NCI-H345 (cell line): ENCODE measurements around the gene MROH2B.

Experiments
- DNase-seq: peaks from one replicate; lab custom pipeline; 2025; lab: John Stamatoyannopoulos, UW

Gene MROH2B

DNA sequence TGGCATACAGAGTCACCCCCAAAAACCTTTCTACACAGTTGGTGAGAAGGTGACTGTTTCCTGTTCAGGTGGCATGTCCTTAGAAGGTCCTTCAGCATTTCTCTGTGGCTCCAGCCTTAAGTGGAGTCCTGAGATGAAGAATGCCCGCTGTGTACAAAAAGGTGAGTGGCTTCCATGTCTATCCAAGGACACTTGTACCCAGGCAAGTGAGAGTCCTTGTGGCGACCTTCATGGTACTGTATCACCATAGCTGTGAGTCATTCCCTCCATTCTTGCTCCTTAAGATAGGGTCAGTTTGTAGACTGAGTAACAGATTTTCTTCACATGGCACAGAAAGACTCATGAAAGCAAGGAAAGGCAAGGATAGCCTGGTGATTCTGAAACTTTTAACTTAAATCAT, 98.7 kb downstream of the MROH2B start:
- no peak for DNase-seq

DNA sequence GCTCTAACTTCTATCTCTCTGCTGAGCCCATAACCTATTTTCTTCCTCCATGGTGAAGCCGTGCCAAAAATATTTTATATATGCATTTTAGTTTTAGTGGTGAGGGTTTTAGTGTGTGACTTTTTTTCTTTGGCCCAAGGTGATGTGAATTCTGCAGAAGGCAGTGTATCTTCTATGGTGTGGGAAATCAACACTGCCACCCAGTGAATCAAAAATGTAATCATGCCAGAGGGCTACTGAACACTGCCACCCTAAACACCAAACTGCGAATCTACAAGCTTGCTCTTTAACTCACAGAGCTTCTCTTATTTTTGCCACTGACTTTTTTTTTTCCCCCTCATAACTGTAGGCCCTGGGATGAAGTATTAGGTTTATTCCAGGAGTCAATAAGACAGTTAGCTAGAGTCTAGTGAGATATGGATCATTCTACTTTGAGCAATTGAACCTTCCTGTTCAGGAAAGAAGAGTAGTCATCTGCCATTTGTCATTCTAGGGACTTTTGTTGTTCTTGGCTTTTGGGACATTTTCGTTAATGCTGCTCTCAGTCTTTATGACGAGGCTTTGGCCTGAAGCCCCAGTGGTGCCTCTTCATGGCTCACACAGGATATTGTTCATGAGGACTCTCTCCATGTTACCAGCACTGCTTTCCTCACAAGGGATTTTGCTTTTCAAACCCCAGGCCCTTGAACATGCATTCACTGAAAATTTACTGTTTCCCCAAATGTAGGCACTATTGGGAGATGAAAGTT, 108.8 kb downstream of the MROH2B start:
- no peak for DNase-seq

DNA sequence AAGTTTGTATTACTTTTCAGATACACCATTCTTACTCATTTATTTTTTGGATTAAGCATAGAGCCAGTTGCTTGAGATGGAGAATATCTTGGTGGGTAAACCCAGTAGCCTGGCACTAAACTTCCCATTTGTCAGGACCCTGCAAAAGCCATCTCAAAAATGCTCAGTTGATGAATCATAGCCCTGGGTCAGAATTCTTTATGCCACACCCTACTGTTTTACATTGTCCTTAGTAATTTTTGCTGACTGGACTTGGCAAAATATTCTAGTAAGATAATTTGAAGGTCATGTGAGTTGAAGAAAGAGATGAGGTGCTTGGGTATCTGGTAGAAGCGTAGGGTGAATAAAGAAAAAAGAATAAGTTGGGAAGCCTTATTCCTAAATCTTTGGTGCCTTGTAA, 111.1 kb downstream of the MROH2B start:
- DNase-seq = no peak

DNA sequence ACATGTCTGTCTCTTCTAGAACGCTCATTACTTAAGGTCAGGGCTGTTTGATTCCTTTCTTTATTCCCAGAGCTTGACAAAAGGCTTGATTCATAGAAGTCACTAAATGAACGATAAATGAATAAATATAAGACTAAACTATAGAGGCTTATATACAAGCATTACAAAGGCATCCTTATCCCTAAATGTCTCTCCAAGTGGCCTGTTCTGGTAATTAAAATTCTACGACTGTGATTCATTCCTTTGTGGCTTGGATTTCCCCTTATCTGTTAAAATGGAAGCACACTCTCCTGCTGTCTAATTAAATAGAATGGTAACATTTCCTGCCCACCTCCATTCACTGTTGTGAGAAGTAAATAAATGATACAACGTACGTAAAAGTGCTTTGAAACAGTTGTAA, 112.3 kb downstream of the MROH2B start:
- DNase-seq = no peak

DNA sequence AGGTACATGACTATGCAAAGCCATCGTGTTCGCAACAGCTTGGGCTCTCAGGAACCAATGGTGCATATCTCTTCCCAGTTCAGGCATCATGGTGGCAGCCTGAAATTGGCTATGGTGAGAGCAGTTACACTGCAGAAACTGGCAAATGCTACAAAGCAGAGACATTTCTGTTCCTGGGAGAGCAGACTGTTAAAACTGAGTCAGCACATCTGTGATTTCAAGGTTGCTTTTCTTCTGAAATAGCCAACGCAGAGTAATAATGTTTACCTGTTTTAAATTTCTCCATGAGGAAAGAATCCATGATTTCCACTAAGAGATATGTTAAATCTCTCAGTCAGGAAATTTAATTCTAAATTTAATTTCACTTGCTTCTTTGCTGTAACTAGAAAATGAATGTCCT, 114.1 kb downstream of the MROH2B start:
- DNase-seq = no peak

DNA sequence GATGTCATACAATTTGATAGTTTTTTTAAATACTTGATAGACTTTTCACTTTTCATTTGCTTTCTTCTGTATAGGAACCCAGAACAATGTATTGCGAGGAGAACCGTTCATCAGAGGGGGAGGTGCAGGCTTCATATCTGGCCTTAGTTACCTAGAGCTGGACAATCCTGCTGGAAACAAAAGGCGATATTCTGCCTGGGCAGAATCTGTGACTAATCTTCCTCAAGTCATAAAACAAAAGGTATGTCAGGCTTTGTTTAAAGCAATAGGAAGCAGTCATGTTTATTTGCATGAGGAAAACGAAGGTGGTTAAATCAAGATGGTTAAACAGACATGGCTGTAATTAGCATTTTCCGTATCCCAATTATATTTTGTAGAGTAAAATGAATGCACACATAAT, 115.8 kb downstream of the MROH2B start:
- no peak for DNase-seq
